HCT116 (cell line): Measurements from ENCODE around the gene ATXN1. TPM values are rescaled to one million over a fixed set of nuclear protein-coding genes. Genes with fewer than 3 reads are reported as not detected.

Experiments
- ATAC-seq: fragments of 200-7000 bp; cut with Tn5 transposase; 2 replicates; pipeline ENCODE4 v1.9.1; 2020; ENCODE audit warnings: mild to moderate bottlenecking, moderate library complexity
- BruUV-seq: library from RNA; stranded (reverse); fragments of 400-500 nt; replicated peaks from 2 replicates; lab custom pipeline; 2021; lab: Mats Ljungman, UMichigan
- CTCF ChIA-PET: fragments of 300-600 bp; sonication (Branson Sonifier 250); formaldehyde crosslinking; loops from one replicate; lab custom pipeline; 2021; ENCODE audit warnings: antibody characterized with exemption; lab: Charles Lee
- POLR2A ChIA-PET: fragments of 300-600, 350-600 bp; sonication (Branson Sonifier 250); formaldehyde crosslinking; loops from one replicate; lab custom pipeline; 2021; ENCODE audit warnings: antibody characterized with exemption; lab: Charles Lee
- RAD21 ChIA-PET, 2 experiments: fragments of 300-600 bp; sonication (Branson Sonifier 250); formaldehyde crosslinking; loops; one replicate each; lab custom pipeline; 2023; ENCODE audit warnings: low total read pairs in 2 of 2; ENCODE audit not compliant: uncharacterized antibody in 2 of 2, unreplicated experiment in 2 of 2, low non-redundant PET in 1 of 2; lab: Charles Lee
- DNase-seq: peaks from one replicate; pipeline ENCODE4 v3.0.0-alpha.2; 2010; ENCODE audit warnings: low read depth, low spot score
- H2AFZ ChIP-seq: fragments of 200-600 bp; shearing (Covaris generic), sonication (generic); 2 replicates; pipeline ENCODE4 v1.6.1; 2017; ENCODE audit warnings: low read depth, mixed run types, mixed read lengths, antibody characterized with exemption, low read length; ENCODE audit not compliant: poor library complexity, severe bottlenecking
- H3K27ac ChIP-seq: 2 replicates; pipeline ENCODE4 v1.5.1; 2012; ENCODE audit warnings: low read depth, low read length
- H3K27me3 ChIP-seq: fragments of 200-600 bp; sonication (generic); 2 replicates; pipeline ENCODE4 v1.6.1; 2016; ENCODE audit warnings: mixed run types, low read length, mixed read lengths; ENCODE audit not compliant: insufficient read depth
- H3K36me3 ChIP-seq, 2 experiments: fragments of 200-500 bp in 1 of 2; fragments of 200-600 bp in 1 of 2; sonication (Bioruptor generic) in 1 of 2; sonication (generic) in 1 of 2; 2 replicates each; pipeline versions ENCODE4 v1.5.1 to v1.6.1; 2014 to 2016; ENCODE audit warnings: low read length in 2 of 2, inconsistent platforms in 1 of 2, mixed read lengths in 1 of 2, mixed run types in 1 of 2; ENCODE audit not compliant: insufficient read depth in 2 of 2, control insufficient read depth in 1 of 2
- H3K4me1 ChIP-seq, 2 experiments: fragments of 200-600 bp in 1 of 2; sonication (generic) in 1 of 2; 2 replicates each; pipeline versions ENCODE4 v1.5.1 to v1.6.1; 2012 to 2017; ENCODE audit warnings: low read length in 2 of 2, inconsistent platforms in 1 of 2, mild to moderate bottlenecking in 1 of 2, mixed read lengths in 1 of 2, mixed run types in 1 of 2, moderate library complexity in 1 of 2; ENCODE audit not compliant: insufficient read depth in 2 of 2, control insufficient read depth in 1 of 2
- H3K4me2 ChIP-seq: fragments of 200-600 bp; sonication (generic); 2 replicates; pipeline ENCODE4 v1.6.1; 2017; ENCODE audit warnings: mixed run types, low read length, mixed read lengths
- H3K4me3 ChIP-seq, 2 experiments: fragments of 200-600 bp in 1 of 2; sonication (generic) in 1 of 2; replicated peaks in 1 of 2; 2 replicates each; pipeline ENCODE4 v1.5.1; 2011 to 2016; ENCODE audit warnings: low read length in 2 of 2, control low read depth in 1 of 2, low read depth in 1 of 2, mild to moderate bottlenecking in 1 of 2, mixed read lengths in 1 of 2, mixed run types in 1 of 2
- H3K79me2 ChIP-seq: fragments of 200-600 bp; sonication (generic); 2 replicates; pipeline ENCODE4 v1.6.1; 2017; ENCODE audit warnings: mild to moderate bottlenecking, mixed run types, low read length, moderate library complexity, mixed read lengths; ENCODE audit not compliant: insufficient read depth
- H3K9ac ChIP-seq: fragments of 200-600 bp; sonication (generic); 2 replicates; pipeline ENCODE4 v1.6.1; 2016; ENCODE audit warnings: low read length, mixed read lengths
- H3K9me2 ChIP-seq: fragments of 200-600 bp; sonication (generic), shearing (Covaris generic); 2 replicates; pipeline ENCODE4 v1.6.1; 2017; ENCODE audit warnings: mixed run types, mild to moderate bottlenecking, moderate library complexity; ENCODE audit not compliant: insufficient read depth
- H3K9me3 ChIP-seq, 2 experiments: fragments of 200-500 bp in 1 of 2; fragments of 200-600 bp in 1 of 2; sonication (Bioruptor generic) in 1 of 2; sonication (generic) in 1 of 2; 2 replicates each; pipeline ENCODE4 v1.6.1; 2014 to 2017; ENCODE audit warnings: low read length in 2 of 2, mixed read lengths in 2 of 2, inconsistent platforms in 1 of 2, low read depth in 1 of 2, mild to moderate bottlenecking in 1 of 2, mixed run types in 1 of 2, moderate library complexity in 1 of 2; ENCODE audit not compliant: control insufficient read depth in 1 of 2, insufficient read depth in 1 of 2
- H4K20me1 ChIP-seq: fragments of 200-600 bp; sonication (generic), shearing (Covaris generic); 2 replicates; pipeline ENCODE4 v1.6.1; 2017; ENCODE audit warnings: mixed run types, mild to moderate bottlenecking, moderate library complexity; ENCODE audit not compliant: insufficient read depth
- CBX3 ChIP-seq: IDR thresholded peaks from 2 replicates; pipeline ENCODE4 v1.6.1; 2012; ENCODE audit warnings: low read depth
- CEBPB ChIP-seq: IDR thresholded peaks from 2 replicates; pipeline ENCODE4 v1.6.1; 2012; ENCODE audit warnings: low read depth
- ELF1 ChIP-seq: IDR thresholded peaks from 2 replicates; pipeline ENCODE4 v1.6.1; 2012; ENCODE audit warnings: low read depth, borderline replicate concordance
- EZH2 ChIP-seq: fragments of 200-600 bp; sonication (generic); IDR thresholded peaks from 2 replicates; pipeline ENCODE4 v1.6.1; 2017; ENCODE audit warnings: antibody characterized with exemption, mixed run types
- FOSL1 ChIP-seq: IDR thresholded peaks from 2 replicates; pipeline ENCODE4 v1.6.1; 2012; ENCODE audit warnings: low read depth
- MAX ChIP-seq: IDR thresholded peaks from 2 replicates; pipeline ENCODE4 v1.6.1; 2012
- POLR2A ChIP-seq: IDR thresholded peaks from 2 replicates; pipeline ENCODE4 v1.7.0; 2011; ENCODE audit warnings: borderline replicate concordance; ENCODE audit not compliant: insufficient read depth, insufficient read length; ENCODE audit errors: extremely low read depth
- POLR2AphosphoS5 ChIP-seq: IDR thresholded peaks from 2 replicates; pipeline ENCODE4 v1.6.1; 2011; ENCODE audit warnings: mild to moderate bottlenecking, low read depth, low read length, moderate library complexity
- REST ChIP-seq: IDR thresholded peaks from 2 replicates; pipeline ENCODE4 v1.6.1; 2012; ENCODE audit warnings: low read depth
- SIN3A ChIP-seq: IDR thresholded peaks from 2 replicates; pipeline ENCODE4 v1.6.1; 2012; ENCODE audit warnings: low read depth
- SP1 ChIP-seq: IDR thresholded peaks from 2 replicates; pipeline ENCODE4 v1.6.1; 2012; ENCODE audit warnings: low read depth
- SRF ChIP-seq: IDR thresholded peaks from 2 replicates; pipeline ENCODE4 v1.6.1; 2012; ENCODE audit warnings: low read depth
- TCF7L2 ChIP-seq: IDR thresholded peaks from 2 replicates; pipeline ENCODE4 v1.7.0; 2011; ENCODE audit warnings: borderline replicate concordance, inconsistent platforms; ENCODE audit not compliant: insufficient read depth, insufficient read length; ENCODE audit errors: extremely low read depth
- YY1 ChIP-seq: IDR thresholded peaks from 2 replicates; pipeline ENCODE4 v1.6.1; 2011; ENCODE audit warnings: low read length, low read depth, moderate library complexity, mild to moderate bottlenecking; ENCODE audit not compliant: insufficient replicate concordance; ENCODE audit errors: extremely low read depth
- ZBTB33 ChIP-seq: IDR thresholded peaks from 2 replicates; pipeline ENCODE4 v1.6.1; 2011; ENCODE audit warnings: mild to moderate bottlenecking, low read length, moderate library complexity; ENCODE audit not compliant: insufficient replicate concordance; ENCODE audit errors: extremely low read depth
- ZFX ChIP-seq: fragments of 450-650 bp; IDR thresholded peaks from 2 replicates; pipeline ENCODE4 v1.6.1; 2017
- ZNF274 ChIP-seq: fragments of 200-500 bp; sonication (Bioruptor generic); IDR thresholded peaks from 2 replicates; pipeline ENCODE4 v1.6.1; 2014; ENCODE audit warnings: mild to moderate bottlenecking, low read depth, low read length, inconsistent platforms
- intact Hi-C: fragments of 100-400 bp; cut with micrococcal nuclease; formaldehyde crosslinking; loops from 2 replicates; pipeline ENCODE4 v1.10.0; 2022
- total RNA-seq: library from RNA; stranded (reverse); gene quantifications from one replicate; pipeline ENCODE4 v1.2.1, GENCODE V29; 2021; ENCODE audit not compliant: unreplicated experiment
- TF ChIP-seq, protein P1 (sequence below), 3 experiments: fragments of 200-600 bp in 1 of 3; sonication (generic) in 1 of 3; IDR thresholded peaks in 2 of 3; conservative IDR thresholded peaks in 1 of 3; 2 replicates each; pipeline ENCODE4 v1.5.1; 2012 to 2017; ENCODE audit warnings: low read depth in 2 of 3, low read length in 2 of 3, antibody characterized with exemption in 1 of 3, borderline replicate concordance in 1 of 3, control low read depth in 1 of 3, mild to moderate bottlenecking in 1 of 3, mixed read lengths in 1 of 3, mixed run types in 1 of 3, moderate library complexity in 1 of 3; ENCODE audit not compliant: insufficient read depth in 1 of 3
- TF ChIP-seq, protein P2 (sequence below): IDR thresholded peaks from 2 replicates; pipeline ENCODE4 v1.6.1; 2012

The ATXN1 gene
- total RNA-seq, 1 experiment from 2014 or later: 21.0 TPM

GRCh38 chr6:16420337-16420714, 340.9 kb downstream of the ATXN1 start:
- no peak for TF ChIP-seq ZBTB33
- no peak for TF ChIP-seq ZNF274
- TF ChIP-seq, protein P1, sequence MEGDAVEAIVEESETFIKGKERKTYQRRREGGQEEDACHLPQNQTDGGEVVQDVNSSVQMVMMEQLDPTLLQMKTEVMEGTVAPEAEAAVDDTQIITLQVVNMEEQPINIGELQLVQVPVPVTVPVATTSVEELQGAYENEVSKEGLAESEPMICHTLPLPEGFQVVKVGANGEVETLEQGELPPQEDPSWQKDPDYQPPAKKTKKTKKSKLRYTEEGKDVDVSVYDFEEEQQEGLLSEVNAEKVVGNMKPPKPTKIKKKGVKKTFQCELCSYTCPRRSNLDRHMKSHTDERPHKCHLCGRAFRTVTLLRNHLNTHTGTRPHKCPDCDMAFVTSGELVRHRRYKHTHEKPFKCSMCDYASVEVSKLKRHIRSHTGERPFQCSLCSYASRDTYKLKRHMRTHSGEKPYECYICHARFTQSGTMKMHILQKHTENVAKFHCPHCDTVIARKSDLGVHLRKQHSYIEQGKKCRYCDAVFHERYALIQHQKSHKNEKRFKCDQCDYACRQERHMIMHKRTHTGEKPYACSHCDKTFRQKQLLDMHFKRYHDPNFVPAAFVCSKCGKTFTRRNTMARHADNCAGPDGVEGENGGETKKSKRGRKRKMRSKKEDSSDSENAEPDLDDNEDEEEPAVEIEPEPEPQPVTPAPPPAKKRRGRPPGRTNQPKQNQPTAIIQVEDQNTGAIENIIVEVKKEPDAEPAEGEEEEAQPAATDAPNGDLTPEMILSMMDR (IDR thresholded peaks at IDR 0.05 in 2 of 3, conservative IDR thresholded peaks at IDR 0.05 in 1 of 3; ENCODE audit: borderline replicate concordance in 1 of 3, insufficient read depth in 1 of 3, low read depth in 2 of 3, low read length in 2 of 3): no peak
- TF ChIP-seq ELF1: no peak
- TF ChIP-seq CBX3: no peak
- no peak for TF ChIP-seq YY1
- TF ChIP-seq SP1: no peak
- TF ChIP-seq POLR2A: no peak
- TF ChIP-seq FOSL1: no peak
- TF ChIP-seq REST: no peak
- no peak for TF ChIP-seq TCF7L2
- no peak for TF ChIP-seq MAX
- TF ChIP-seq CEBPB: no peak
- no peak for TF ChIP-seq POLR2AphosphoS5
- no peak for TF ChIP-seq SIN3A
- no peak for TF ChIP-seq SRF
- TF ChIP-seq EZH2: no peak
- TF ChIP-seq, protein P2, sequence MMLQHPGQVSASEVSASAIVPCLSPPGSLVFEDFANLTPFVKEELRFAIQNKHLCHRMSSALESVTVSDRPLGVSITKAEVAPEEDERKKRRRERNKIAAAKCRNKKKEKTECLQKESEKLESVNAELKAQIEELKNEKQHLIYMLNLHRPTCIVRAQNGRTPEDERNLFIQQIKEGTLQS: no peak
- no peak for TF ChIP-seq ZFX
- TF ChIP-seq, all 23 proteins: peak for 0
- no peak overlapping the region for H3K4me3 ChIP-seq
- intact Hi-C loops: no loop called here
- H3K4me2 ChIP-seq: no peak overlapping the region
- no peak overlapping the region for H3K9ac ChIP-seq
- ChIA-PET POLR2A (no interaction called here), RAD21 (no interaction called here), CTCF (no interaction called here)
- H3K27me3 ChIP-seq: no peaks in the 10 kb centered on the region
- no peaks in the 10 kb centered on the region for H3K9me2 ChIP-seq
- H3K27ac ChIP-seq: no peak overlapping the region
- no peaks in the 10 kb centered on the region for H3K79me2 ChIP-seq
- ATAC-seq: no peak
- H4K20me1 ChIP-seq: no peaks in the 10 kb centered on the region
- H2AFZ ChIP-seq: no peak overlapping the region
- H3K9me3 ChIP-seq: no peaks in the 10 kb centered on the region
- no TSS peak for BruUV-seq
- no peaks in the 10 kb centered on the region for H3K4me1 ChIP-seq
- H3K36me3 ChIP-seq: no peaks in the 10 kb centered on the region
- DNase-seq: no peak
